Endothelial cell of umbilical vein (primary cell): ENCODE results near the gene CCR5. TPM values are rescaled to one million over a fixed set of nuclear protein-coding genes. Genes with fewer than 3 reads are reported as not detected.

Experiments used
- BruUV-seq: library from RNA; stranded (reverse); fragments of 400-500 nt; replicated peaks from 2 replicates; lab custom pipeline; 2021; lab: Mats Ljungman, UMichigan
- CTCF ChIA-PET: fragments of 300-600, 350-600 bp; sonication (Branson Sonifier 250); formaldehyde crosslinking; loops from one replicate; lab custom pipeline; 2021; ENCODE audit warnings: antibody characterized with exemption, inconsistent platforms; lab: Charles Lee
- POLR2A ChIA-PET: fragments of 300-600, 350-600 bp; sonication (Branson Sonifier 250); formaldehyde crosslinking; loops from one replicate; lab custom pipeline; 2021; ENCODE audit warnings: antibody characterized with exemption, inconsistent platforms; lab: Charles Lee
- DNase-seq: peaks from one replicate; pipeline ENCODE4 v3.0.0-alpha.2; 2011; ENCODE audit warnings: low read depth, low spot score
- FAIRE-seq: peaks from 2 replicates; lab custom pipeline; 2011; peaks lifted over from hg19 to GRCh38; lab: Jason Lieb, UNC
- H2AFZ ChIP-seq: 2 replicates; pipeline ENCODE4 v1.6.0; 2012; ENCODE audit warnings: low read depth, low read length, control low read depth, inconsistent platforms
- H3K27ac ChIP-seq: 2 replicates; pipeline ENCODE4 v1.5.1; 2011; ENCODE audit warnings: low read depth, mild to moderate bottlenecking, control low read depth, low read length, moderate library complexity; ENCODE audit not compliant: insufficient read depth
- H3K27me3 ChIP-seq, 2 experiments: 2 replicates each; pipeline versions ENCODE4 v1.6.0 to v1.6.1; 2011; ENCODE audit warnings: low read length in 2 of 2, mixed read lengths in 1 of 2; ENCODE audit not compliant: control insufficient read depth in 2 of 2, insufficient read depth in 2 of 2
- H3K36me3 ChIP-seq, 2 experiments: 2 replicates in 1 of 2; 3 replicates in 1 of 2; pipeline ENCODE4 v1.5.1; 2011; ENCODE audit warnings: low read length in 2 of 2, mild to moderate bottlenecking in 1 of 2, moderate library complexity in 1 of 2; ENCODE audit not compliant: control insufficient read depth in 2 of 2, insufficient read depth in 2 of 2; ENCODE audit errors: extremely low read depth in 1 of 2
- H3K4me1 ChIP-seq: 3 replicates; pipeline ENCODE4 v1.5.1; 2011; ENCODE audit warnings: mild to moderate bottlenecking, low read length; ENCODE audit not compliant: control insufficient read depth, insufficient read depth; ENCODE audit errors: extremely low read depth
- H3K4me2 ChIP-seq: 2 replicates; pipeline ENCODE4 v1.6.1; 2011; ENCODE audit warnings: low read length, control low read depth, mixed read lengths; ENCODE audit not compliant: insufficient read depth
- H3K4me3 ChIP-seq, 3 experiments: fragments of 200-600 bp in 1 of 3; sonication (generic), shearing (Covaris generic) in 1 of 3; replicated peaks in 1 of 3; 2 replicates each; pipeline ENCODE4 v1.5.1; 2011 to 2016; ENCODE audit warnings: control low read depth in 3 of 3, low read length in 3 of 3, mild to moderate bottlenecking in 2 of 3, inconsistent platforms in 1 of 3, low read depth in 1 of 3, moderate library complexity in 1 of 3; ENCODE audit not compliant: insufficient read depth in 1 of 3
- H3K79me2 ChIP-seq: 2 replicates; pipeline ENCODE4 v1.6.0; 2012; ENCODE audit warnings: low read length, inconsistent platforms; ENCODE audit not compliant: control insufficient read depth, insufficient read depth
- H3K9ac ChIP-seq: replicated peaks from 2 replicates; pipeline ENCODE3; 2011; ENCODE audit warnings: low read length, control low read depth; ENCODE audit not compliant: insufficient read depth; ENCODE audit errors: extremely low read depth
- H3K9me1 ChIP-seq: replicated peaks from 3 replicates; pipeline ENCODE4 v1.6.0; 2011; ENCODE audit warnings: mild to moderate bottlenecking, low read length; ENCODE audit not compliant: control insufficient read depth, insufficient read depth; ENCODE audit errors: extremely low read depth
- H3K9me3 ChIP-seq: replicated peaks from 2 replicates; pipeline ENCODE4 v1.5.1; 2012; ENCODE audit warnings: low read length, inconsistent platforms; ENCODE audit not compliant: control insufficient read depth, insufficient read depth
- H4K20me1 ChIP-seq: replicated peaks from 2 replicates; pipeline ENCODE3; 2011; ENCODE audit warnings: mild to moderate bottlenecking, low read length; ENCODE audit not compliant: control insufficient read depth, insufficient read depth; ENCODE audit errors: extremely low read depth
- EZH2 ChIP-seq: IDR thresholded peaks from 2 replicates; pipeline ENCODE4 v1.6.1; 2012; ENCODE audit warnings: borderline replicate concordance, low read depth, mild to moderate bottlenecking, moderate library complexity, low read length, inconsistent platforms; ENCODE audit not compliant: severe bottlenecking
- FOS ChIP-seq: IDR thresholded peaks from 2 replicates; pipeline ENCODE4 v1.6.1; 2011; ENCODE audit warnings: mild to moderate bottlenecking, low read length, moderate library complexity, borderline replicate concordance; ENCODE audit not compliant: insufficient read depth
- POLR2A ChIP-seq: IDR thresholded peaks from 2 replicates; pipeline ENCODE4 v1.6.1; 2012; ENCODE audit warnings: low read depth, mild to moderate bottlenecking, control low read depth, low read length
- POLR2AphosphoS5 ChIP-seq: IDR thresholded peaks from 2 replicates; pipeline ENCODE4 v1.6.1; 2012; ENCODE audit warnings: low read depth, mild to moderate bottlenecking, control low read depth, low read length, moderate library complexity; ENCODE audit not compliant: insufficient read depth
- dilution Hi-C: fragments of 300-500 bp; cut with MboI; formaldehyde crosslinking; loops from one replicate; pipeline ENCODE4 v1.15.0; 2019; ENCODE audit warnings: low sequenced_read_pairs; ENCODE audit not compliant: extremely low pct_ligation_motif_present
- intact Hi-C: fragments of 100-400 bp; cut with micrococcal nuclease; formaldehyde crosslinking; loops from one replicate; pipeline ENCODE4 v1.10.0; 2022
- polyA plus RNA-seq, 4 experiments: library from polyadenylated mRNA; depleted of rRNA in 3 of 4; stranded (reverse) in 3 of 4; unstranded in 1 of 4; fragments of >200 nt; gene quantifications; 2 replicates each; pipeline versions ENCODE4 v1.2.1 to v1.2.3, GENCODE V29; 2011 to 2012; ENCODE audit warnings: missing spikeins in 1 of 4
- total RNA-seq: library from RNA; stranded (reverse); gene quantifications from 2 replicates; pipeline ENCODE4 v1.2.3, GENCODE V29; 2021
- TF ChIP-seq, protein P1 (sequence below), 2 donors: IDR thresholded peaks; 1 replicate in 1 of 2; 2 replicates in 1 of 2; pipeline ENCODE4 v1.5.1; 2011; ENCODE audit warnings: low read length in 2 of 2, mild to moderate bottlenecking in 2 of 2, moderate library complexity in 2 of 2, control low read depth in 1 of 2, inconsistent platforms in 1 of 2, low read depth in 1 of 2; ENCODE audit not compliant: insufficient read depth in 1 of 2; ENCODE audit errors: extremely low read depth in 1 of 2
- TF ChIP-seq, protein P2 (sequence below): IDR thresholded peaks from 2 replicates; pipeline ENCODE4 v1.6.1; 2011; ENCODE audit not compliant: insufficient read depth, insufficient read length

CCR5 gene
- total and polyA plus RNA-seq, 2 donors (not counting 3 experiments of a cell fraction or from before 2014, with no cell fraction given) = not detected

DNA sequence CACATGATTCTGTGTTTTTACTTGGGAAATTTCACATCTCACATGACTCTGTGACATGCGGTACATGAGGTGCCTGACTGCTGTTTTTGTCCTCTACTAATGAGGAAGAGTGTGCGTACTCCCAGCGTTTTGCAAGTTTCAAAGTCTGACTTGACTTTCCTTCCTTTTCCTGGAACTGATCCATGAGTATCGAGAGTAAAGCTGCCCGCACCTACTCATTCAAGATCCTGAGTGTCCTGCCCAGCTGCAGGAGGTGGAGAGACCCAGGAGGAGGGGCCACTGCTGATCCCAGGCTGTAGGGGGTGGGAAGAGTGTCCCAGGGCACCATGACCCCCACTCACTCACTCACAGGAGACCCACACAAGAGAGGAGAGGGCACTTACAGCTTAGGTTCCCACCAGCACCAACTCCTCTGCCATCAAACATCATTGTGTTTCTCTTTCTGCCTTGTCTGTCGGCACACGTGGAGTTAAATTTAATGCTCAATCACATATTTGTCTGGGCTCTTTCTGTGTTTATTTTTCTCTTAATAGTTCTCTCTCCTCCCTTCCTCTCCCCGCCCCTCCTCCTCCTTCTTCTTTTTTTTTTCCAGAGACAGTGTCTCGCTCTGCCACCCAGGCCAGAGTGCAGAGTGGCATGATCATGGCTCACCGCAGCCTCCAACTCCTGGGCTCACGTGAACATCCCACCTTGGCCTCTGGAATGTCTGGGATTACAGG is 34.7 kb downstream of the CCR5 start:
- Histone ChIP-seq H3K4me1 (peaks cover 40% of the 10 kb centered on the region), H3K4me3 (no peak overlapping the region), H3K36me3 (no peaks in the 10 kb centered on the region), H3K9me3 (no peaks in the 10 kb centered on the region), H4K20me1 (no peaks in the 10 kb centered on the region), H3K27ac (peak overlapping the region; percentile 63), H3K27me3 (no peaks in the 10 kb centered on the region), H3K4me2 (peak overlapping the region; percentile 31), H3K9me1 (no peaks in the 10 kb centered on the region), H3K79me2 (no peaks in the 10 kb centered on the region), H2AFZ (peak overlapping the region; percentile 92), H3K9ac (peak overlapping the region; percentile 20)
- dilution Hi-C loops (no loop called here), intact Hi-C loops (no loop called here)
- BruUV-seq = no TSS peak
- DNase-seq (peak; percentile 69), FAIRE-seq (peak; percentile 72)
- ChIA-PET CTCF (interaction anchor here (1.0 to 6.8 kb wide), 5 partner anchors 19 to 129 kb away, joined by 3 to 50 read pairs (median 11); no protein-coding TSS in a partner anchor), POLR2A (no interaction called here)
- TF ChIP-seq, protein P1, sequence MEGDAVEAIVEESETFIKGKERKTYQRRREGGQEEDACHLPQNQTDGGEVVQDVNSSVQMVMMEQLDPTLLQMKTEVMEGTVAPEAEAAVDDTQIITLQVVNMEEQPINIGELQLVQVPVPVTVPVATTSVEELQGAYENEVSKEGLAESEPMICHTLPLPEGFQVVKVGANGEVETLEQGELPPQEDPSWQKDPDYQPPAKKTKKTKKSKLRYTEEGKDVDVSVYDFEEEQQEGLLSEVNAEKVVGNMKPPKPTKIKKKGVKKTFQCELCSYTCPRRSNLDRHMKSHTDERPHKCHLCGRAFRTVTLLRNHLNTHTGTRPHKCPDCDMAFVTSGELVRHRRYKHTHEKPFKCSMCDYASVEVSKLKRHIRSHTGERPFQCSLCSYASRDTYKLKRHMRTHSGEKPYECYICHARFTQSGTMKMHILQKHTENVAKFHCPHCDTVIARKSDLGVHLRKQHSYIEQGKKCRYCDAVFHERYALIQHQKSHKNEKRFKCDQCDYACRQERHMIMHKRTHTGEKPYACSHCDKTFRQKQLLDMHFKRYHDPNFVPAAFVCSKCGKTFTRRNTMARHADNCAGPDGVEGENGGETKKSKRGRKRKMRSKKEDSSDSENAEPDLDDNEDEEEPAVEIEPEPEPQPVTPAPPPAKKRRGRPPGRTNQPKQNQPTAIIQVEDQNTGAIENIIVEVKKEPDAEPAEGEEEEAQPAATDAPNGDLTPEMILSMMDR (IDR thresholded peaks at IDR 0.05; ENCODE audit: extremely low read depth in 1 of 2, insufficient read depth in 1 of 2, low read depth in 1 of 2, low read length in 2 of 2) = no peak
- no peak for TF ChIP-seq EZH2
- no peak for TF ChIP-seq FOS
- no peak for TF ChIP-seq POLR2A
- TF ChIP-seq, protein P2, sequence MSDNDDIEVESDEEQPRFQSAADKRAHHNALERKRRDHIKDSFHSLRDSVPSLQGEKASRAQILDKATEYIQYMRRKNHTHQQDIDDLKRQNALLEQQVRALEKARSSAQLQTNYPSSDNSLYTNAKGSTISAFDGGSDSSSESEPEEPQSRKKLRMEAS = no peak
- TF ChIP-seq POLR2AphosphoS5 = no peak
